GM21723 (cell line): ENCODE measurements around the gene POPDC2.
A peak's percentile ranks its signal among the peaks of the same experiment; 100 is the strongest.
"Not testable (repeated sequence)": the region's sequence is repeated elsewhere in the genome, so short reads cannot be mapped to it uniquely, and the experiment has no call there.

Source experiments
- ATAC-seq: cut with Tn5 transposase; IDR thresholded peaks from one replicate; pipeline ENCODE4 v1.9.1; 2021; ENCODE audit warnings: mild to moderate bottlenecking, moderate library complexity; ENCODE audit not compliant: unreplicated experiment

Gene POPDC2

GRCh38 chr3:119660474-119661440, at the start of gene POPDC2:
Gene POPDC2, minus strand, starts transcription at chr3:119660589. Its CDS starts 166 bp downstream, at chr3:119660423.
- no peak for ATAC-seq

GRCh38 chr3:119703820-119704531, 43.6 kb upstream of the POPDC2 start:
- no peak for ATAC-seq

GRCh38 chr3:119702530-119703527, 42.4 kb upstream of the POPDC2 start, which contains the start of gene CFAP91:
Gene CFAP91, plus strand, starts transcription at chr3:119703022. Its CDS starts 77 bp downstream, at chr3:119703099.
- ATAC-seq, result peak; percentile 86

- peak; percentile 6 for ATAC-seq
These were observed 40.7 kb upstream of the POPDC2 start for GRCh38 chr3:119700920-119701734.

- peak; percentile 43 for ATAC-seq
These were observed 40.0 kb upstream of the POPDC2 start for GRCh38 chr3:119700269-119700919.

GRCh38 chr3:119697394-119697793, 37.0 kb upstream of the POPDC2 start:
- ATAC-seq, result peak; percentile 69

- no peak for ATAC-seq
These were observed 35.1 kb upstream of the POPDC2 start for GRCh38 chr3:119695480-119695879.

- no peak for ATAC-seq
These were observed 29.8 kb upstream of the POPDC2 start for GRCh38 chr3:119690043-119690656.

GRCh38 chr3:119683421-119683820, 23.0 kb upstream of the POPDC2 start:
- ATAC-seq, result no peak

- no peak for ATAC-seq
These were observed 20.9 kb upstream of the POPDC2 start for GRCh38 chr3:119681279-119681678.

GRCh38 chr3:119679874-119680273, 19.5 kb upstream of the POPDC2 start:
- ATAC-seq, result no peak

- ATAC-seq, result not testable (repeated sequence)
These were observed 17.8 kb upstream of the POPDC2 start for GRCh38 chr3:119678209-119678608.

- ATAC-seq, result no peak
These were observed 17.2 kb upstream of the POPDC2 start for GRCh38 chr3:119677641-119677934.

- peak; percentile 88 for ATAC-seq
These were observed 16.6 kb upstream of the POPDC2 start, which contains the start of gene COX17 for GRCh38 chr3:119676771-119677640. Gene COX17, minus strand, starts transcription at chr3:119677406. Its CDS starts 96 bp downstream, at chr3:119677310.

GRCh38 chr3:119676020-119676419, 15.6 kb upstream of the POPDC2 start:
- ATAC-seq, result no peak

- ATAC-seq, result no peak
These were observed 14.9 kb upstream of the POPDC2 start for GRCh38 chr3:119675188-119675874.

GRCh38 chr3:119673875-119674274, 13.5 kb upstream of the POPDC2 start:
- no peak for ATAC-seq
